Measurements from ENCODE around the gene CBFA2T3.
"Not testable (repeated sequence)": the region's sequence is repeated elsewhere in the genome, so short reads cannot be mapped to it uniquely, and the experiment has no call there.

CBFA2T3 gene

GRCh38 chr16:88923450-88923849 is 53.6 kb downstream of the CBFA2T3 start:
- no peak for DNase-seq (ENCODE audit: low read depth in 3 of 3)

DNA sequence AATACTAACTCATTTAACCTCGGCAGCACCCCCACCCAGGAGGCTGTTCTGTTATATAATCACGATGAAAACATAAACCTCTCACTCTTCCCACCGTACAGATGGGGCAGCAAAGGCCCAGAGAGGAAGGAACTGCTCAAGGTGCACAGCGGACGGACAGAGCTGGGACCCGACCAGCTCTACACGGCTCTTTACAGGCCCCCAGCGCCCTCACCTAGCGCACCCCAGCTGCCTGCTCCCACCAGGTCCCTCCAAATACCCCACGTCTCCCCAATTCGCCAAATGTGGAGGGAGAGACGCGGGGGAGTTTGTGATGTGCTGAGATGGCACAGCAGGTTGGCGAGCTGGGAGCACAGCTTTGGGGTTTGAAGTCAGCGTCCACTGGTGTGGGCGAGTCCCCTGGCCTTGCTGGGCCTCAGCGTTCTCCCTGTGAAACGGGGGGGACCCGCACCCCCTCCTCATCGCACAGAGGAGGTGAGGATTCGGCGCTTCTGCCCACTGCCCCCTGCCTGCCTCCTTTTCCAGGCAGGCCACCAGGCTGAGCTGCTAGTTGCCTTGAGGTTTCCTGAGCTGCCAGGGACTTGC is 54.1 kb downstream of the CBFA2T3 start:
- no peak for DNase-seq (ENCODE audit: low read depth in 3 of 3)

GRCh38 chr16:88922114-88922825 is 54.7 kb downstream of the CBFA2T3 start:
- no peak for DNase-seq (ENCODE audit: low read depth in 3 of 3)

GRCh38 chr16:88921591-88921990 is 55.4 kb downstream of the CBFA2T3 start:
- DNase-seq (ENCODE audit: low read depth in 3 of 3), result no peak

DNA sequence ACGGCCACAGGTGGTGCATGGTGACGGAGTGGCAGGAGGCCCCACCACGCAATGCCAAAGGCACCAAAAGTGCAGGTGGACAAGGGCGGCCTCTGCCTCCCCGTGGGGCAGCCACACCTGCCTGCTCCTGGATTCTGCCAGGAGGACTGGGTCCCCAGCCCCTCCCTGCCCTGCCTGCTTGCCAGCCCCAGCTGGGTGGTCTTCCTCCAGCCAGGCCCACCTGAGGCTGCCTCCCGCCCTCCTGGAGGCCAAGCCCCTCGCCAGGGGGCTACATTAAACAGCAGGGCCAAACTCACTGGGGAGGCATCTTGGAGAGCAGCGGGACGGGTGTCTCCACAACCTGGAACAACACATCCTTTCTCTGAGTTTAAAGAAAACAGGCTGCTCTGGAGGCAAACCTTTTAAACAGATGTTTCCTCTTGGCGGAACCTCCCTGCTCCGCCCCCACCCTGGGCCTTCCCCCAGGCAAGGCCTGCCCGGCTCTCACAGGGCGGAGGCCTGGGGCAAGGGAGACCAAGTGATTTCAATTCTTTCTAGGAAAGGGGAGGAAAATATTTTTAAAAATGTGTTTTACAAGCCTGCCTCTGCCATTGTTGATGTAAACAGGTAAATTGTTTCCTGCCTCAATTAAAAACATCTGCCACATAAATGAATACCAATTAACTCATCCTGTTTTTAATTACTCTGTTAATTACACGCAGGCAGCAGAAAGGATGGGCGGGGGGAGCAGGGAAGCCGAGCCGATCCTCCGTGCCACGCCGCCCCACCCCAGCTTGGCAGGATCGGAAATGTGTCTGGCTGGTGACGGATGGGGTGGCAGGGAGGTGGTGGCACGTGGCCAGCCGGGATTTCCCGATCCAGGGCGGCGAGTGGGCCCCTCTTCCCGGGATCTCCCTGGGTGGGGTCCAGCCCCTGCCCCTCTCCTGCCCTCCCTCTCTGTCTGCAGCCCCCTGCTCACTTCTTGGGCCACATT is 56.1 kb downstream of the CBFA2T3 start:
- no peak for DNase-seq (ENCODE audit: low read depth in 3 of 3)

DNA sequence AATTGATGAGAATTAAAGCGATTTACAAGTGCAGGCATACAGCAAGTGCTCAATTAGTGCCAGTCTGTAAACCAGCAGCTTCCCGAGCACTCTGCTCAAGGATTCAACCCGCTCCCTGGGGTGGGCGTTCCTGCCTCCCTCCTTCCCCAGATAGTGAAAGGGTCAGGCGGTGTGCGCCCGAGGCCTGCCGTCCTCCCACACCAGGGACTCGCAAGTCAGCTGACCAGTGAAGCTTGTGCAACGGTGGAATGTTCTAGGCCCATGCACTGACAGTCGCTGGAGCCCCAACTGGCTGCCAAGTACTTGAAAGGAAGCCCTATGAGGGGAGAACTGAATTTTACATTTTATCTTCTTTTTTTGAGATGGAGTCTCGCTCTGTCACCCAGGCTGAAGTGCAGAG is 57.1 kb downstream of the CBFA2T3 start:
- DNase-seq (ENCODE audit: low read depth in 3 of 3), result no peak

GRCh38 chr16:88918896-88919295 is 58.1 kb downstream of the CBFA2T3 start:
- not testable (repeated sequence) for DNase-seq (ENCODE audit: low read depth in 3 of 3)

GRCh38 chr16:88917915-88918627 is 58.9 kb downstream of the CBFA2T3 start:
- DNase-seq (ENCODE audit: low read depth in 3 of 3), result no peak

DNA sequence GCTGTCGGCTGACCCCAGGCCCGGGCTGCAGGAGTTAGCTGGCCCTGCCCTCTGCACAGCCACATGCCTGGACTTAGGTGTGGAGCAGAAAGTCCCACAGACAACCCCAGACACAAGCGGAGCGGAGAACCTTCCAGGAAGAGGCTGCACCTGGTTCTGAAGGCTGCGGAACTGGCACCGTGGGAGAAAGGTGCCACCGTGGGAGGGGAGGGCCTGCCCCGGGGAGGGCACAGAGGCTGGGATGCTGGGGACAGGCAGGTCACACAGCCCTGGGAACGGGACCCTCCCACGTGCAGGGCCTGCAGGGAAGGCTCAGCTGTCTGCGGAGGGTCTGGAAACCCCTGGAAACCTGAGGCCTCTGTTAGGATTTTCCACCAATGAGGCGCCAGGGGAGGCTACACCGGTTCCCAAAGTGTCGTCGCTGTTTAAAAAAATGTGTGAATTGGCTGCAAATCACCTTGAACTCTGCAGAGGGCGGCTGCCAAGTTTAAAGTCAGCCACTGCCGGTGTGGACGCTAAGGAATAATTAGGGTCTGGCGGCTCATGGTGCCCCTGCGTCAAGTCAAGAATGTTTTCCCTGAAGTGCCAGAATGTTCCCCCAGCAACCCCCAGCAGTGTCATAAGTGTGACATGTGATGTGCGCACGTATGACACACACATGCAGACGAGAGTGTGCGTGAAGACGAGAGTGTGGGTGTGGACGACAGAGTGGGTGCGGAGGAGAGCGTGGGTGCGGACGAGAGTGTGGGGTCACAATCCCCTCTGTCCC is 59.7 kb downstream of the CBFA2T3 start:
- DNase-seq (ENCODE audit: low read depth in 3 of 3), result no peak

GRCh38 chr16:88915639-88916327 is 61.2 kb downstream of the CBFA2T3 start:
- no peak for DNase-seq (ENCODE audit: low read depth in 3 of 3)

GRCh38 chr16:88914750-88915368 is 62.1 kb downstream of the CBFA2T3 start:
- no peak for DNase-seq (ENCODE audit: low read depth in 3 of 3)

DNA sequence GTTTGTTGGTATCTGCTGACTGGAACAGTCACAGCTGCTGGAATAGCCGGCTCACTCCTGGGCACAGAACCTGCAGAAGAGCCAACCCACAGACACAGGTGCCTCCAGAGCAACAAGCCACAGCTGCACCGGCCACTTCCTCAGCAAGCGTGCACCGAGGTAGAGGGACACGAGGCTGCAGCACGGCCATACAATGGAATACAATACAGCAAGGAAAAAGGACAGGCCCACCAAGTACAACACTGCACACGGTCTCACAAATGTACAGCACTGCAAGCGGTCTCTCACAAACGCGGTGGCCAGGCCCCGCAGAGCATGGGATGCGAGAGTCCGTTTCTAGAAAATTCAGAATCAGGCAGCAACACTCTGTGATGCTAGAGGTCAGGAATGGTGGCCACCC is 63.1 kb downstream of the CBFA2T3 start:
- DNase-seq (ENCODE audit: low read depth in 3 of 3), result no peak

DNA sequence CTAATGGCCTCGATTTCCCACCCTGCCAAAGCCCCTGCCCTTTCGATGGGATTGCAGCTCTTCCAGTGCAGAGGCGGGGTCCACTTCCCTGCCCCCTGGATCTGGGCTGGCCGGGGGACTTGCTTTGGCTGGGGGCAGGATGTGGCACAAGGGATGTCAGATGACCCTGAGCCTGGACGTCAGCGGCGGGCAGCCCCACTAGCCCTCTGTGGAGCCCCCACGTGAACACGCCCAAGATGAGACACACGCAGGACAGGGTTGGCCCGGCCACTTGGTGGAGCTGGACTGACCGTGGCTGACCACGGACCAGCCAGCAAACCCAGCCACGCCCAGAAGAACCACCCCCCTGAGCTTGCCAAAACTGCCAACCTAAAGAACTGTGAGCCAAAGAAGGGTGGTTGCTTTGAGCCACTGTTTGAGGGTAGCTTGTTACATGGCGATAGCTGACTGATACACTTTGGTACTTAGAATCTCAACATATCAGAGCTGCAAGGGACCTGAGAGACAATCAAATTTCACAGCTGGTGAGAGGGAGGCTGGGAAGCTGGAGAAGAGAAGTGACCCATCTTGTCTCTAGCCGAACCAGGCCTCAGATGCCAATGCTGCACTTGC is 63.9 kb downstream of the CBFA2T3 start:
- DNase-seq (ENCODE audit: low read depth in 3 of 3), result no peak

DNA sequence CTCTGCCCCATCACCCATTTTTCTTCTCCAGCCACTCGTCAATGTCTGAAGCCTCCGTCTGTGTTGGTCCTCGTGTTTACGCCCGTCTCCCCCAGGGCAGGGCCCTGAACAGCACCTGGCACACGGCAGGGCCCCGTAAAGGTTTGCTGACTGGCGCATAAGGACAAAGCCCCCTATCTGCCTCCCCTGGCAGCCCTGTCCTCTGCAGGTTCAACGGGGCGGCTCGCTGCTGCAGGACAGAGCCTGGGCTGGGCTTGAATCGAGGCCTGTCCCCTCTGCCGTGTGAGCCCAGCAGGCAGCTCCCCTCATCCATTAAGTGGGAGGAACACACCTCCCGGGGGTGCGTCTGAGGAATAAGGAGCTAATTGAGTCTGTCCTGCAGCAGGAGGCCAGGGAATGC is 64.5 kb downstream of the CBFA2T3 start:
- no peak for DNase-seq (ENCODE audit: low read depth in 3 of 3)

- DNase-seq (ENCODE audit: low read depth in 3 of 3), result no peak
Observed at GRCh38 chr16:88911946-88912310, 65.1 kb downstream of the CBFA2T3 start.

- no peak for DNase-seq (ENCODE audit: low read depth in 3 of 3)
Observed at GRCh38 chr16:88911136-88911945, 65.7 kb downstream of the CBFA2T3 start.

DNA sequence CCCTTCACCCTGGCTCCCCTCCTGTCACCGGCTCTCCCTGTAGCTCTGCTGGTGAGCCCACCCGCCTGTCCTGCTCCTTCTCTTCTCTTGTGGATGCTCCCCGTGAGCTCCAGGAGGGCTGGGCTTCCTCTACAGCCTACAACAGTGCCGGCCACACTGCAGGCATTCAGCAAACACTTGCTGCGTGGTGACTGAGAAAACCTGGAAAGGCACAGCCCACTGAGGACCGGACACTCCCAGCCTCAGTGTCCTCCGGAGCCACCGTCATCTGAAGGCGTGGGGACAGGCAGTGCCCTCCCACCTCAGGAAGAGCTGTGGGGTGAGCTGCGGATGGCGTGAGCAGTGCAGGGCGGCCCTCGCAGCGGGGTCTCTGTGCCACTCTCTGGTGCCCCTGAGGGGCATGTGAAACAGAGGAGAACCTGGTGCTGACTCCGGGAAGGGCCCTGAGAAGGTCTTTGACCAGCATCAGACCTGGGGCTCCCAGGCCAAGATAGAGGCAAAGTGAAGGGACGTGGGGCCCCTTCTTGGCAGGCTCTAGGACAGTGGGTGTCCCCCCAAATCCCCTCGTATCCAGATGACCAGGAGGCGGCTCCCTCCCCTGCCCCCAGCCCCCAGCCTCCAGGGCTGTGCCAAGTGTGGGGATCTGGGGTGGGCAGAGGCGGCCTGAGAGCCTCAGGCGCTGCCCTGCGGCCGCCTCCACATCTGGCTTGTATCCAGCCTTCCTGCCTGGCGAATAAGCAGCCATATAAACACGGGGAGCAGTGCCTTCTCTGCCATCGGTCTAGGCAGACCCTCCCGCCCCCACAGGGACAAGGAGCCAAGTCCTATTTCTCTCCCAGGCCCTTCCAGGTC is 66.5 kb downstream of the CBFA2T3 start:
- no peak for DNase-seq (ENCODE audit: low read depth in 3 of 3)

All from stimulated activated CD4-positive, alpha-beta T cell treated with anti-CD3 and anti-CD28 coated beads, TNF-alpha, amount 100 ng/mL, for 48 hours (primary cell).